ENCODE data around the gene OR51E2. TPM values are rescaled to one million over a fixed set of nuclear protein-coding genes. Genes with fewer than 3 reads are reported as not detected.

OR51E2 gene
- total and polyA plus RNA-seq, 2 experiments from 2014 or later = not detected

- Histone ChIP-seq H3F3A (replicated peaks; ENCODE audit: low read depth) (no peaks in the 10 kb centered on the region), H3K4me2 (peak overlapping the region; percentile 36; the same call in 1 of the 2 replicates), H3K27me3 (ENCODE audit: insufficient read depth) (no peaks in the 10 kb centered on the region), H3K36me3 (ENCODE audit: insufficient read depth) (no peaks in the 10 kb centered on the region), H3K27ac (ENCODE audit: low read depth) (no peak overlapping the region), H3K4me1 (ENCODE audit: insufficient read depth) (peaks cover 13% of the 10 kb centered on the region), H2AFZ (0 out of 2 replicates have a peak overlapping the region, but pooled peaks have one; percentile 53), H3K9me2 (ENCODE audit: insufficient read depth) (0 out of 2 replicates have a peak, but pooled peaks cover 6% of the 10 kb centered on the region), H4K20me1 (replicated peaks; ENCODE audit: insufficient read depth) (no peaks in the 10 kb centered on the region), H3K79me2 (replicated peaks; ENCODE audit: insufficient read depth) (no peaks in the 10 kb centered on the region), H3K4me3 (no peak overlapping the region)
- Mint-ChIP-seq H3K9me3 (no peaks in the 10 kb centered on the region), H3K27me3 (ENCODE audit: insufficient read depth, low read depth, poor library complexity) (peaks cover 2% of the 10 kb centered on the region), H3K36me3 (ENCODE audit: low read depth) (no peaks in the 10 kb centered on the region), H3K4me1 (peaks cover 23% of the 10 kb centered on the region), H3K27ac (no peak overlapping the region), H3K4me3 (no peak overlapping the region)
- TF ChIP-seq NANOG (IDR thresholded peaks at IDR 0.05; ENCODE audit: borderline replicate concordance) = no peak
- TF ChIP-seq ZNF331 (CRISPR knock-in tag; IDR thresholded peaks at IDR 0.05; ENCODE audit: low read depth) = no peak
- no peak for TF ChIP-seq REST (IDR thresholded peaks at IDR 0.05; ENCODE audit: unreplicated experiment)
- TF ChIP-seq CREB1 (CRISPR knock-in tag; IDR thresholded peaks at IDR 0.05; ENCODE audit: low read depth) = no peak
- TF ChIP-seq ZNF114 (CRISPR knock-in tag; IDR thresholded peaks at IDR 0.05) = no peak
- no peak for TF ChIP-seq ZNF462 (CRISPR knock-in tag; IDR thresholded peaks at IDR 0.05)
- TF ChIP-seq POLR2AphosphoS5 (IDR thresholded peaks at IDR 0.05; ENCODE audit: low read depth) = no peak
- no peak for TF ChIP-seq CTCF (conservative IDR thresholded peaks at IDR 0.05; ENCODE audit: low read depth in 2 of 2)
- no peak for DNase-seq (ENCODE audit: low spot score)
- no peak for ATAC-seq
Measured at GRCh38 chr11:4713241-4713640, 15.6 kb upstream of the OR51E2 start.

Measured in GM23338 (cell line).